HTERT RPE-1 (cell line): ENCODE data around the gene GTPBP6.
"Not testable (repeated sequence)": the region's sequence is repeated elsewhere in the genome, so short reads cannot be mapped to it uniquely, and the experiment has no call there.

Experiments
- in situ Hi-C: fragments of 300-500 bp; cut with MboI; formaldehyde crosslinking; loops from 4 replicates; pipeline ENCODE4 v1.14.3; 2020; ENCODE audit warnings: low sequenced_read_pairs

GTPBP6 gene

GRCh38 chrX:318068-318738 lies 393 bp downstream of the GTPBP6 start:
- in situ Hi-C loops = no loop called here

- in situ Hi-C loops = no loop called here
Observed at GRCh38 chrX:317424-318067, 1.1 kb downstream of the GTPBP6 start.

GRCh38 chrX:316351-317325 lies 2.0 kb downstream of the GTPBP6 start:
- in situ Hi-C loops = no loop called here

DNA sequence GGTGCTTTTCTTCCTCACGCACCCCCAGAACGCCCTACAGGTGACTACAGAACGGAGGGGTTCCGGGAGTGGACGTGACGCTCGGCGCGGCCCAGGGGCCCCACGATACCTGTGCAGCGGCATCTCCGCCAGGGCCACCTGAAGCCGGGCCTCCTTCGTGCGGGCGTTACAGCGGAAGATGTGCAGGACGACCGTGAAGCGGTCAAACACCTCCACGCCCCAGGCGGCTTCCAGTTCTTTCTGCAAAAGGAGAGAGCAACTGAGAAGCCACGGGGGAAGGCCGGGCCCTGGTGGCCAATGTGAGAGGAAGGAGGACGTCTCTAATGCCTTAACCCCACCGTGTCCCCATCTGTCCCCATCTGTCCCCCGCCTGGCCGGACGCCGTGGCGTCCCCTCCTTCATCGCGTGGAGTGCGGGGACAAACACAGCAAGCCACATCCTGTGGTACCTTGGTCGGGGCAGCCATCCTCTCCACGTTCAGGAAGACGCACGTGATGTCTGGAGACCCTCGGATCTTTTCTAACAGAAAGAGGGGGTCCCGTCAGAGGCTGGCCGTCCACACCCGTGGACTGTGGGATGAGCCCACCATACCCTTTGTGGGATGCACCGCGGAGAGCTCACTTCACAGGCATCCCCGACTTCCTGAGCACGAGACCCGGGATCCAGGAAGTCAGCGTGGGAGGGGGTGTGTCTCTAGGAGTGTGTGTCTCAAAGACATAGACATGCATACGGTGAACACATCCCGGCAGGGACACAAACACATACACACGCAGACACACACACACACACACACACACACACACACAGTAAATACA lies 3.6 kb downstream of the GTPBP6 start:
- in situ Hi-C loops = no loop called here

DNA sequence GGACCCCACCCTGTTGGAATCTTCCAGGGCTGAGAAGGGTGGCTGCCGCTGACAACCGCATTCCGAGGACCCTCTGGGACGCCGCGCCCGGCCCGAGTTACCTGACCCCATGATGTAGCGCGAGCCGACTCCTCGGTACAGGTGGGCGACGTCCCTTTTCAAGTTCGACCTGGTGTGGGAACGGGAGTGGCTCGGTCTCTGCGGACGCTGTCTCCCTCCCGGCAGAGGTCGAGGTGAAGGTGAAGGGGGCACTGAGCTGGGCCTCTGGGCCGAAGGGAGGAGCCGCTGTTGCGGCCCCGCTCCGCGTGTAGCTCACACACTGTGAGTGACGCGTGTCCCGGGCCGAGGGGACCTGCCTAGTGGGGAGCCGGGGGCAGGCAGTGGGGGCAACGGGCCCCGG lies 4.5 kb downstream of the GTPBP6 start:
- in situ Hi-C loops = no loop called here

DNA sequence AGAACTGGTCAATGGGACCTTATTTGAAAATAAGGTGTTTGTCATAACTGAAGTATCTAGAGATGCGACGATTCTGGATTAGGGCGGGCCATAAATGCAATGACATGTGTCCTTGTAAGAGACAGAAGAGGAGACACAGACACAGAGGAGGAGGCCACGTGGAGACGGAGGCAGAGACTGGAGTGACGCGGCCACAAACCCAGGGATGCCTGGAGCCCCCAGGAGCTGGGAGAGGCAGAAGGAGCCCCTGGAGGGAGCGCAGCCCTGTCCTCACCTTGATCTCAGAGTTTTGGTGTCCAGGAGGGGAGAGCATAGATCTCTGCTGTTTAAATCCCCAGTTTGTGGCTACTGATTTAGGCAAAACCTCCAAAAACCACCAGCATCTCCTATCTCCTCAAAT lies 5.0 kb downstream of the GTPBP6 start:
- in situ Hi-C loops = no loop called here

DNA sequence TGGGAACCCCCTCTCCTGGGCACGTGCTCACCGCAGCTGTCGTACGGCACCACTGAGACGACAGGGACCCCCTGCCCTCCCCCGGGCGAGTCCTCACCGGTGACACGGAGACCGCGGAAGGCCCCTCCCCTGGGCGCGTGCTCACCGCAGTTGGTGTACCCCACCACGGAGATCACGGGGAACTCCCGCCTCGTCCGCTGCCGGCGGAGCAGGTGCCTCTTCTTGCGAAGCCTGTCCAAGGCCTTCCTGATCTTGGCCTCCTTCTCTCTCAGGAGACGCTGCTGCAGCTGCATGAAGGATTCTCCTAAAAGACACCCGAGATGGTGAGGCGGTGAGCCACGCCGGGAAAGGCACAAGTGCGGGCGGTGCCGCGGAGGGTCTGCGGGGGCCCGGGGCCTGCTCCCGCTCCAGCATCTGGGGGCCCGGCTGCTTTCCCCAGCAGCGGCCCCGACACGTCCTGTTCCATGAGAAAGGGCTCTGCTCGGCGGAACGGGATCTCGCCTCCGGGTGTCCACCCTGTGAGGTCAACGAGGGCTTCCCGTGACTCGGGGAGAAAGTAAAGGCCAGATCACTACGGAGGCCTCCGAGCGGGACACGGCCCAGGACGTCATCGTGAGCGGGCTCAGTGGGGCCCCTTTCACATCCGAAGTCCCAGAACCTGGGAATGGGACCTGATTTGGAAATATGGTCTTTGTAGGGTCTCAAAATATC lies 5.8 kb downstream of the GTPBP6 start:
- in situ Hi-C loops = no loop called here

- in situ Hi-C loops = no loop called here
Observed at GRCh38 chrX:311156-312129, 7.2 kb downstream of the GTPBP6 start.

DNA sequence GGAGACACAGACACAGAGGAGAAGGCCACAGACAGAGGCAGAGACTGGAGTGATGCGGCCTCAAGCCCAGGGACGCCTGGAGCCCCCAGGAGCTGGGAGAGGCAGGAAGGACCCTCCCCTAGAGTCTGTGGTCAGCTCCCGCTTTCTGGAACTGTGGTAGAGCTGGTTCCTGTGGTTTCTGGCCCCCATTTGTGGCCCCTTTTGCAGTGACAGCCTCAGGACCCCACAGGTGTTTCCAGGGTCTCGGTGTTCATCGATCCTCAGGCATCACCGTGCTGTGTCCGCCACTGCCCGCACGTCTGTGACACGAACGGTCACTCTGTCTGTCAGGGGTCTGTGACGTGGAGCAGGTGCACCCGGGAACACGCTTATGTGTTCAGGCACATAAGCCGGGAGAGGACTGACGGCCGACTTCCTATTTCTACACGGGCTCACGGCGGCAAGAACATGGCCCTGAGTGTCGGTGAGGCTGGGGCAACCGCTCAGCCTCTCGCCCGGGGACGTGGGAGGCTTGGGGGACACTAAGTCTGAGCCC lies 7.9 kb downstream of the GTPBP6 start:
- in situ Hi-C loops = no loop called here

DNA sequence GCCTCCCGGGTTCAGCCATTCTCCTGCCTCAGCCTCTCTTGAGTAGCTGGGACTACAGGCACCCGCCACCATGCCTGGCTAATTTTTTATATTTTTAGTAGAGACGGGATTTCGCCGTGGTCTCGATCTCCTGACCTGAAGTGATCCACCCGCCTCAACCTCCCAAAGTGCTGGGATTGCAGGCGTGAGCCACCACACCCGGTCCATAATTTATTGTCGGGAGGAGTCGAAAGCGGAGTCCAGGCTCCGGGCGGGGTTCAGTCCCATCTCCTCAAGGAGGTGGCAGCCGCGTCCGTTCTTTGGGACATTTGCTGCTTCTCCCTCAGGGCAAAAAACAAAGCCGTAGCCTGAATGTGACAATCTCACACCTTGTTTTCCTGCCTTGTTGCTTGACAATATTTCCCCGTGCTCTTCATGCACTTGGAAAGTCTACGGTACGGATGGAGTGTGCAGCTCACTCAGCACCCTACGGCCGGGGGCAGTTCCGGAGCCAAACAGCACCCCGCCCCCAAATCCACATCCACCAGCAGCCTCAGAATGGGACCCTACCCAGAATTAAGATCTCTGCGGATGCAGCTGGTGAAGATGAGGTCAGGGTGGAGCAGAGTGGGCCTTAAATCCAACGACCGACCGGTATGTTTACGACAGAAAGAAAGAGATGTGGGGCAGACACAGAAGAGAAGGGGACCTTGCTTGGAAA lies 9.6 kb downstream of the GTPBP6 start:
- in situ Hi-C loops = no loop called here

DNA sequence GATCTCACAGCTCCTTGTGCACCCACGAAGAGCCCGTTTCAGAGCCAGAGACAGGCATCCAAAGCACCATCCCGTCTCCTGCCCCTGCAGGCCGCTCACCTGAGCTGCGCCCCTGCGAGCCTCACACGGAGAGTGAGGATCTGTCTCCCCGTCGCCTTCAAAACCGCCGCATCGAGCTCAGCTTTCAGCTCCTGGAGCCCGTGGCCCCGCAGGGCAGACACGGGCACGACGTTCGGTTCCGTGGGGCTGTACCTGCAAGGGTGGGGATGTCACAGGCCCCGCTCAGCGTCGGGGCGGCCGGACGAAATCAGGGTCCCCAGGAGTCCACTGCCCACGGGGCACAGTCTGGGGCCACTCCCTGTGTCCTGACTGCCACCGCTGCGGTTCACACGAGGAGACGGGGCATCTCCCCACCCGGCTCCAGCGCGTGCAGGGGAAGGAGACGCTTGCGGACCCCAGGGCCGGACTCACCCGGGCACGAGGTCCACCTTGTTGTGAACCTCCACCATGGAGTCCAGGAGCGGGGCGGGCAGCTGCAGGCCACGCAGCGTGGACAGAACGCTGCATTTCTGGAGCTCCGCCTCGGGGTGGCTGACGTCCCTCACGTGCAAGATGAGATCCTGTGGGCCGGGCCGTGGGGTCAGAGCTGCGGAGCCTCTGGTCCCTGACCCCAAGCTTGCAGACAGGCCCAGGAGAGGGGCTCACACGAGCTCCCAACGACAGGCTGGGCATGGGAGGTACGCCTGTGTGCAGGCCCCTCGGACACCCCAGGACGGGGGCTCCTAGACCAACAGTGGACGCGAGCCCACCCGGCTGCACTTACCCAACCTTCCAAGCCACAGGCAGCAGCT lies 11.1 kb downstream of the GTPBP6 start:
- in situ Hi-C loops = no loop called here

GRCh38 chrX:306614-307251 lies 11.9 kb downstream of the GTPBP6 start:
- in situ Hi-C loops = not testable (repeated sequence)

GRCh38 chrX:305781-306613 lies 12.6 kb downstream of the GTPBP6 start:
- in situ Hi-C loops = not testable (repeated sequence)

DNA sequence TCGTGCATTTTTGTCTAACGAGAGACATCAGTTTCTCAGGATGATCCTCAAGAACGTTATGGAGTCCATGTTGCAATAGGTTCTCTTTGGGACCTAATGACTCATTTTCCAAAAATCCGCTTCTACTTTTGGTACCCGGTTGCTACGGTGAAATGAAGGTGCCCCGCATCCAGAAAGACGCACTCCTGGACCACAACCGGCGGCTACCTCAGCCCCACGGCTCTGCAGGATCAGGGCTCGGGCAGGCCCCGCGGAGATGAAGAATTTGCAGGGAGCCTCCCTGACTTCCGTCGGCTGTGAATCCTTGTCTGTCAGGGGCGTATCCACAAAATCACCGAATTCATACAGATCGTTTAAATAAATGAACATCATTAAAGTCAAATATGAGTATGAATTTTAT lies 15.6 kb downstream of the GTPBP6 start:
- in situ Hi-C loops = no loop called here

GRCh38 chrX:300334-300733 lies 18.3 kb downstream of the GTPBP6 start:
- in situ Hi-C loops = no loop called here

GRCh38 chrX:298993-299392 lies 19.6 kb downstream of the GTPBP6 start:
- in situ Hi-C loops = no loop called here
